NCI-H1092 (cell line): Measurements from ENCODE around the gene RBM46.

Source experiments
- DNase-seq: peaks from one replicate; lab custom pipeline; 2025; lab: John Stamatoyannopoulos, UW

Gene RBM46

GRCh38 chr4:154781126-154781982 lies at the start of gene RBM46:
Gene RBM46 (plus strand): TSS chr4:154781272. CDS start chr4:154796753, 15,481 bp downstream.
- DNase-seq: no peak

- DNase-seq: no peak
These were observed 49.3 kb upstream of the RBM46 start for GRCh38 chr4:154731756-154732155.

GRCh38 chr4:154732669-154733068 lies 48.4 kb upstream of the RBM46 start:
- DNase-seq: no peak

GRCh38 chr4:154736770-154737169 lies 44.3 kb upstream of the RBM46 start:
- DNase-seq: no peak

- no peak for DNase-seq
These were observed 42.6 kb upstream of the RBM46 start for GRCh38 chr4:154738426-154738825.

GRCh38 chr4:154739111-154739510 lies 42.0 kb upstream of the RBM46 start:
- no peak for DNase-seq

GRCh38 chr4:154740462-154740861 lies 40.6 kb upstream of the RBM46 start:
- no peak for DNase-seq

GRCh38 chr4:154741131-154741665 lies 39.9 kb upstream of the RBM46 start:
- no peak for DNase-seq

- no peak for DNase-seq
These were observed 38.9 kb upstream of the RBM46 start for GRCh38 chr4:154741922-154742850.

- DNase-seq: no peak
These were observed 37.3 kb upstream of the RBM46 start, which contains the start of gene LRAT for GRCh38 chr4:154743683-154744340. Gene LRAT (plus strand): TSS chr4:154744000. CDS start chr4:154744327, 327 bp downstream.

GRCh38 chr4:154744341-154744926 lies 36.6 kb upstream of the RBM46 start:
- no peak for DNase-seq

- no peak for DNase-seq
These were observed 23.4 kb upstream of the RBM46 start for GRCh38 chr4:154757713-154758112.

GRCh38 chr4:154760895-154761294 lies 20.2 kb upstream of the RBM46 start:
- DNase-seq: no peak

- no peak for DNase-seq
These were observed 2.8 kb upstream of the RBM46 start for GRCh38 chr4:154778264-154778663.

- no peak for DNase-seq
These were observed 1.6 kb upstream of the RBM46 start for GRCh38 chr4:154779362-154779947.

GRCh38 chr4:154781983-154782293 lies 866 bp downstream of the RBM46 start:
- DNase-seq: no peak

GRCh38 chr4:154807042-154807630 lies 26.1 kb downstream of the RBM46 start:
- DNase-seq: no peak

- no peak for DNase-seq
These were observed 37.2 kb downstream of the RBM46 start for GRCh38 chr4:154818230-154818629.

GRCh38 chr4:154822775-154823174 lies 41.7 kb downstream of the RBM46 start:
- DNase-seq: no peak

- no peak for DNase-seq
These were observed 55.0 kb downstream of the RBM46 start for GRCh38 chr4:154836030-154836429.

GRCh38 chr4:154836513-154836912 lies 55.4 kb downstream of the RBM46 start:
- DNase-seq: no peak
